ENCODE data around the gene GPR35.

The GPR35 gene

DNA sequence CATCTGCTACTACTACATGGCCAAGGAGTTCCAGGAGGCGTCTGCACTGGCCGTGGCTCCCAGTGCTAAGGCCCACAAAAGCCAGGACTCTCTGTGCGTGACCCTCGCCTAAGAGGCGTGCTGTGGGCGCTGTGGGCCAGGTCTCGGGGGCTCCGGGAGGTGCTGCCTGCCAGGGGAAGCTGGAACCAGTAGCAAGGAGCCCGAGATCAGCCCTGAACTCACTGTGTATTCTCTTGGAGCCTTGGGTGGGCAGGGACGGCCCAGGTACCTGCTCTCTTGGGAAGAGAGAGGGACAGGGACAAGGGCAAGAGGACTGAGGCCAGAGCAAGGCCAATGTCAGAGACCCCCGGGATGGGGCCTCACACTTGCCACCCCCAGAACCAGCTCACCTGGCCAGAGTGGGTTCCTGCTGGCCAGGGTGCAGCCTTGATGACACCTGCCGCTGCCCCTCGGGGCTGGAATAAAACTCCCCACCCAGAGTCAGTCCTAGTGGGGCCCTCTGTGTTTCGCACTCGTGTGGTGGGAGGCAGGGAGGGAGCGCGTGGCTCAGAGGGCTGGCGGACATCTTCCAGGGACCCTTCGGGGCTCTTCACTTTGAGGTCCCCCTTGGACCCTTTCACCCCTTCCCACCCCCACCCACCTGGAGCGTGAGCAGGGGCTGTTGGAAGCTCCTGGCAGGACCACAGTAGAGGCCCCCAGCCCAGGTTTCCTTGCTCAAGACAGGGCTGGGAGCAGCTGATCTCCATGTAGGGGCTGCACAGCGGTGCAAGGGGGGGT lies 5.7 kb downstream of the GPR35 start:
- Histone ChIP-seq H3K36me3 (ENCODE audit: control insufficient read depth, insufficient read depth, low read length) (no peaks in the 10 kb centered on the region), H3K27me3 (replicated peaks; ENCODE audit: control insufficient read depth, insufficient read depth, low read length, poor library complexity, severe bottlenecking) (no peaks in the 10 kb centered on the region), H3K9me3 (ENCODE audit: control insufficient read depth, low read length) (peaks cover 7% of the 10 kb centered on the region), H3K4me1 (ENCODE audit: control insufficient read depth, insufficient read depth, low read length, poor library complexity, severe bottlenecking) (peaks cover 22% of the 10 kb centered on the region), H3K4me3 (ENCODE audit: insufficient read depth, low read depth, low read length, poor library complexity, severe bottlenecking) (no peak overlapping the region), H3K27ac (ENCODE audit: insufficient read depth, low read length, poor library complexity, severe bottlenecking) (no peak overlapping the region)
- DNase-seq, result no peak

DNA sequence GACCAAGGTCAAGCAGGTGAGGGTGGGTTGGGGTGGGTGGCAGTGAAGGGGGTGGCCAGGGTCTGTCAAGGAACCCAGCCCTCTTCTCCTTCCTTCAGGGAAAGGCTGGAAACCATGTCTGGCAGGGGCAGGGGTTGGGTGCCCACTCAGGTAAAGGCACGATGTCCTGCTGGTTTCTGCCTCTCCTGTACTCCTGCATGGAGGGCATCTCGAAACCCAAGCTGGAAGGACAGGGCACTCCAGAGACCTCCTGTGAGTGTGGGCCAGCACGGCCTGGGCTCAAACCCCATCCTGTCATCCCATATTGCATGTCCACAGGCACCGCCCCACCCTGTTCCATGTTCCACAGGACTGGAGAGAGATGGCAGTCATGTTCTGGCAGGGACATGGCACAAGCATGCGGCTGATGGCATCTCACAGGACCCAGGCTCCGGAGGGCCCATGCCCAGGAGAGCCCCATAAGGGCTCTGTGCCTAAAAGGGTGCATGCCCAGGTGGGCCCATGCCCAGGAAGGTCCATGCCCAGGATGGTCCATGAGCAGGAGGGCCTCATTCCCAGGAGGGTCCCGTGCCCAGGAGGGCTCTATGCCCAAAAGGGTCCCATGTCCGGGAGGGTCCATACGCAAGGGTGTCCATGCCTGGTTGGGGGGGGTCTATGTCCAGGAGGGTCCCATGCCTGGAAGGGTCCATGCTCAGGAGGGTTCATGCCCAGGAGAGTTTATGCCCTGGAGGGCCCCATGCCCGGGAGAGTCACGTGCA lies 6.4 kb downstream of the GPR35 start:
- Histone ChIP-seq H3K9me3 (ENCODE audit: control insufficient read depth, low read length) (peaks cover 7% of the 10 kb centered on the region), H3K4me3 (ENCODE audit: insufficient read depth, low read depth, low read length, poor library complexity, severe bottlenecking) (no peak overlapping the region), H3K27ac (ENCODE audit: insufficient read depth, low read length, poor library complexity, severe bottlenecking) (no peak overlapping the region), H3K27me3 (replicated peaks; ENCODE audit: control insufficient read depth, insufficient read depth, low read length, poor library complexity, severe bottlenecking) (no peaks in the 10 kb centered on the region), H3K36me3 (ENCODE audit: control insufficient read depth, insufficient read depth, low read length) (no peaks in the 10 kb centered on the region), H3K4me1 (ENCODE audit: control insufficient read depth, insufficient read depth, low read length, poor library complexity, severe bottlenecking) (peaks cover 14% of the 10 kb centered on the region)
- DNase-seq, result no peak

DNA sequence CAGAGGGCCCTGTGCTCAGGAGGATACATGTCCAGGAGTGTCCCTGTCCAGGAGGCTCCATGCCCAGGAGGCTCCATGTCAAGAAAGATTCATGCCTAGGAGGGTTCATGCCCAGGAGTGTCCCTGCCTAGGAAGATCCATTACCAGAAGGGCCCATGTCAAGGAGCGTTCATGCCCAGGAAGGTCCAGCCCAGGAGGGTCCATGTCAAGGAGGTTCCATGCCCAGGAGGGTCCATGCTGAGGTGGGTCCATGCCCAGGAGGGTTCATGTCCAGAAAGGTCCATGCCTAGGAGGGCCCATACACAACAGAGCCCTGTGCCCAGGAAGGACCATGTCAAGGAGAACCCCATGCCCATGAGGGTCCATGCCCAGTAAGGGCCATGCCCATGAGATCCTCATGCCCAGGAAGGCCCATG lies 7.0 kb downstream of the GPR35 start:
- Histone ChIP-seq H3K4me3 (ENCODE audit: insufficient read depth, low read depth, low read length, poor library complexity, severe bottlenecking) (no peak overlapping the region), H3K4me1 (ENCODE audit: control insufficient read depth, insufficient read depth, low read length, poor library complexity, severe bottlenecking) (peaks cover 8% of the 10 kb centered on the region), H3K27ac (ENCODE audit: insufficient read depth, low read length, poor library complexity, severe bottlenecking) (no peak overlapping the region), H3K27me3 (replicated peaks; ENCODE audit: control insufficient read depth, insufficient read depth, low read length, poor library complexity, severe bottlenecking) (no peaks in the 10 kb centered on the region), H3K9me3 (ENCODE audit: control insufficient read depth, low read length) (peaks cover 7% of the 10 kb centered on the region), H3K36me3 (ENCODE audit: control insufficient read depth, insufficient read depth, low read length) (no peaks in the 10 kb centered on the region)
- DNase-seq, result no peak

DNA sequence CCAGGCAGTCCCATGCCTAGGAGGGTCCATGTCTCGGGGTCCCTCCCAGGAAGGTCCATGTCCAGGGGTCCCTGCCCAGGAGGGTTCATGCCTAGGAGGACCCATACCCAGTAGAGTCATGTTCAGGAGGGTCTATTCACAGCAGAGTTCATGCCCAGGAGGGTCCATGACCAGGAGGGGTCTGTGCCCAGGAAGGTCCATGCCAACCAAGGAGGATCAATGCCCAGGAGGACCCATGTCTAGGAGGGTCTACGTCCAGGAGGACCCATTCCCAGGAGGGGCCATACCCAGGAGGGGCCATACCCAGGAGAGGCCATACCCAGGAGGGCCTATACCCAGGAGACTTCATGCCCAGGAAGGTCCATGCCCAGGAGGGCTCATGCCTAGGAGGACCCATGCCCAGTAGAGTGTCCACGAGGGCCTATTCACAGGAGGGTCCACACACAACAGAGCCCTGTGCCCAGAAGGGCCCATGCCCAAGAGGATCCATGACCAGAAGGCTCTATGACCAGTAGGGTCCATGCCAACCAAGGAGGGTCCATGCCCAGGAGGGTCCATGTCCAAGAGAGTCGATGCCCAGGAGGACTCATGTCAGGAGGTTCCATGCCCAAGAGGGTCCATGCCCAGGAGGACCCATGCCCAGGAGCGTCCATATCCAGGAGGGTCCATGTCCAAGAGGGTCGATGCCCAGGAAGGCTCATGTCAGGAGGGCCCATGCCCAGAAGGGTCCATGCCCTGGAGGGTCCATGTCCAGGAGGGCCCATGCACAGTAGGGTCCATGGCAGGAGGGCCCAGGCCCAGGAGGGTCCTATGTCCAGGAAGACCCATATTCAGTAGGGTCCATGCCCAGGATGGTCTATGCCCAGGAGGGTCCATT lies 10.1 kb downstream of the GPR35 start:
- Histone ChIP-seq H3K4me3 (ENCODE audit: insufficient read depth, low read depth, low read length, poor library complexity, severe bottlenecking) (no peak overlapping the region), H3K9me3 (ENCODE audit: control insufficient read depth, low read length) (peaks cover 7% of the 10 kb centered on the region), H3K36me3 (ENCODE audit: control insufficient read depth, insufficient read depth, low read length) (no peaks in the 10 kb centered on the region), H3K27me3 (replicated peaks; ENCODE audit: control insufficient read depth, insufficient read depth, low read length, poor library complexity, severe bottlenecking) (no peaks in the 10 kb centered on the region), H3K4me1 (ENCODE audit: control insufficient read depth, insufficient read depth, low read length, poor library complexity, severe bottlenecking) (no peaks in the 10 kb centered on the region), H3K27ac (ENCODE audit: insufficient read depth, low read length, poor library complexity, severe bottlenecking) (no peak overlapping the region)
- no peak for DNase-seq

DNA sequence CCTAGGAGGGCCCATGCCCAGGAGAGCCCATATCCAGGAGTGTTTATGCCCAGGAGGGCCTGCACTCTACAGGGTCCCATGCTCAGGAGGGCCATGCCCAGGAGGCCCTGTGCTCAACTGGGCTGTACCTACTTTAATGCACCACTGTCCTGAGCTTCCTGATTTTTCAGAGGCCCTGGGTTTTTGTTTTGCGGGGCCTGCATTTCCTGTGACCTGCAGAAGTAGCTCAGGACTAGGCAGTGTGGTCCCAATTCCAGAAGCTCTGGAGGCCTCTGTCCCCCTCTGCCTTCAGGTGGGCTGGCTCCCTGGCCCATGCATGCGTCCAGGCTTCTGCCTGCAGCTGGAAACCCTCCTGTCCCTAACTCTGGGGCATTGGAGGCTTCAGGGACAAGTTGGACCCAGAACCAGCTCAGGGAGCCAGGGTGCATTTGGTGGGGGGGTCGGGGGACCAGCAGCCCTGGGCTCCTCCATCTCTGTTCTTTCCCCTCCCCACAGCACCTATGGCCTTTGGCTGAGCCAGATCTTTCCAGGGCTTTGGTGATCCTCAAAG lies 10.8 kb downstream of the GPR35 start:
- Histone ChIP-seq H3K4me1 (ENCODE audit: control insufficient read depth, insufficient read depth, low read length, poor library complexity, severe bottlenecking) (no peaks in the 10 kb centered on the region), H3K27ac (ENCODE audit: insufficient read depth, low read length, poor library complexity, severe bottlenecking) (no peak overlapping the region), H3K27me3 (replicated peaks; ENCODE audit: control insufficient read depth, insufficient read depth, low read length, poor library complexity, severe bottlenecking) (no peaks in the 10 kb centered on the region), H3K4me3 (ENCODE audit: insufficient read depth, low read depth, low read length, poor library complexity, severe bottlenecking) (no peak overlapping the region), H3K9me3 (ENCODE audit: control insufficient read depth, low read length) (peaks cover 7% of the 10 kb centered on the region), H3K36me3 (ENCODE audit: control insufficient read depth, insufficient read depth, low read length) (no peaks in the 10 kb centered on the region)
- no peak for DNase-seq

DNA sequence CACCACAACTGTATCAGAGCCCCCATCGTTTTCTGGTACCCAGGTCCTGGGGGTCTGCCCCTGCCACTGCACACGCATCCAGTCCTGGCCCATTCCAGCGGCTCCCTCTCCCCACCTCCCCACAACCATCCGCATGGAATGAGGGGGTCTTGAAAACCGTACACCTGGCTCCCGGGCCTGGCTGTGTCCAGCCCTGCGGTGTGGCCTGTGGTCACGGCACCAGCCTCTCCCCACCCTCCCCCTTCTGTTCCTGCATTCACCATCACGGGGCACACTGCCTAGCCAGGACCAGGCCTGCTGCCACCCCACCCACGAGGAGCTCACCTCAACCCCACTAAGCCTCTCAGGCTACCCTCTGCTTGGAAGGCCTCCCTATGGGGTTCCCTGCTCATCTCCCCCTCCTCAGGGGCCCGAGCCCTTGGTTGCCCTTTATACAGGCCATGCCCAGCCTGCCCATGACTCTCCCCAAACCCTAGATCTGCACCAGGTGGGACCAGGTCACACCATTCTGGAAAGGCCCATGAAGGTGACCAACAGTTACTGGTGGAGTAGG lies 11.4 kb downstream of the GPR35 start:
- Histone ChIP-seq H3K4me3 (ENCODE audit: insufficient read depth, low read depth, low read length, poor library complexity, severe bottlenecking) (no peak overlapping the region), H3K27ac (ENCODE audit: insufficient read depth, low read length, poor library complexity, severe bottlenecking) (no peak overlapping the region), H3K27me3 (replicated peaks; ENCODE audit: control insufficient read depth, insufficient read depth, low read length, poor library complexity, severe bottlenecking) (no peaks in the 10 kb centered on the region), H3K9me3 (ENCODE audit: control insufficient read depth, low read length) (peaks cover 7% of the 10 kb centered on the region), H3K4me1 (ENCODE audit: control insufficient read depth, insufficient read depth, low read length, poor library complexity, severe bottlenecking) (no peaks in the 10 kb centered on the region), H3K36me3 (ENCODE audit: control insufficient read depth, insufficient read depth, low read length) (no peaks in the 10 kb centered on the region)
- no peak for DNase-seq

DNA sequence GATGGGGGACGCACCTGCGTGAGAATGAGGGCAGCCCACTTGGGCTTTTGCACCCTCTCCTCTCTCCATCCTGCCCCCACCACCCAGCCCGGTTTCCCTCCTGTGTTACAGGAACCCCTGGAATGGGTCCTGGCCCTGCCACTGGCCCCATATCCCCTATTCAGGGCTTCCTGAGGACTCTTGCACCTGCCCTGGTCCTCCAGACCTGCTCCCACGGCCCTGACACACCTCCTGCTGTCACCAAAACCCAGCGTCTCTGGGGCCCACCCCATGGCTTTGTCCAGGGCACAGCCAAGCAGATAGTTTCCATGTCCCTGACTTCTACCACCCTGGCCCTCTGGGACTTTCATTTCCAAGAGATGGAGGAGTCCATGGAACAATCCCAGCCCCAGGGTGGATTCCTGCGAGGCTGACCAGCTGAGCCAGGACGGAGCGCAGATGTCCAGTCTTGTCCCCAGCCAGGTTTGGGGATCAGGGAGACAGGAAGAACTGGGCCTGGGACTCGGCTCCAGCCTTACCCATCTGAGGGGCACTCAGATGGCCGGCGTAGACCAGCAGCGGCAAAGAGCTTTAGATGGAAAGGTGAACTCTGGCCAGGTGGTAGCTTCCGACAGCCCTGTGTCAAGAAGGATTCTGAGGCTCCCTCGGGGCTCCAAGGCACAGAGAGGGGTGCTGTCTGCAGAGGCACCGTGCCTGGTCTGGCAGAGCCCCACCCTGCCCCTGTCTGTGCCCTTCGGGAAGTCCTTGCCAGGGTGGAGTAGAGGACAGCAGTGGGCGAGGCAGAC lies 12.0 kb downstream of the GPR35 start:
- H3K27ac ChIP-seq (ENCODE audit: insufficient read depth, low read length, poor library complexity, severe bottlenecking), result no peak overlapping the region
- peaks cover 7% of the 10 kb centered on the region for H3K9me3 ChIP-seq (ENCODE audit: control insufficient read depth, low read length)
- no peaks in the 10 kb centered on the region for H3K4me1 ChIP-seq (ENCODE audit: control insufficient read depth, insufficient read depth, low read length, poor library complexity, severe bottlenecking)
- H3K36me3 ChIP-seq (ENCODE audit: control insufficient read depth, insufficient read depth, low read length), result no peaks in the 10 kb centered on the region
- H3K4me3 ChIP-seq (ENCODE audit: insufficient read depth, low read depth, low read length, poor library complexity, severe bottlenecking), result no peak overlapping the region
- no peak for DNase-seq
- H3K27me3 ChIP-seq (replicated peaks; ENCODE audit: control insufficient read depth, insufficient read depth, low read length, poor library complexity, severe bottlenecking), result no peaks in the 10 kb centered on the region

DNA sequence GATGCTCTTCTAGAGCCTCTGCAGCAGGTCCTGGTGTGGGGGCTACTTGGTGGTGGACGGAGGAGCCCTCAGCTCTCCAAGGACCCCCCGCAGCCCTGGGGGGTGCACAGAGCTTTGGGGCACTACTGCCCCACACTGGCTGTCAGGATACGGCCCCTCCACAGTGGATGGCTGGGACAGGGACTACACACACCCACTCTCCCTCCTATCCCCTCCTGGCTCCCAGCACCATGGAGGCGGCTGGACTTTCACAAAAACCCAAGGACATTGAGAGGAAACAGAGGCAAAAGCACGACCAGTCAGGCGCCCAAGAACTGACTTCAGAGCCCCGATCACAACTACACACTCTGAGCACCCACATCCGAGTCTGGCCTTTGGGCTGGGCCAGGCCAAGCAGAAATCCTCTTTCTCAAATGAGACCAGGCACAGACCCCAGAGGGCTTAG lies 12.6 kb downstream of the GPR35 start:
- no peak overlapping the region for H3K27ac ChIP-seq (ENCODE audit: insufficient read depth, low read length, poor library complexity, severe bottlenecking)
- H3K9me3 ChIP-seq (ENCODE audit: control insufficient read depth, low read length), result peaks cover 7% of the 10 kb centered on the region
- no peaks in the 10 kb centered on the region for H3K4me1 ChIP-seq (ENCODE audit: control insufficient read depth, insufficient read depth, low read length, poor library complexity, severe bottlenecking)
- H3K36me3 ChIP-seq (ENCODE audit: control insufficient read depth, insufficient read depth, low read length), result no peaks in the 10 kb centered on the region
- no peaks in the 10 kb centered on the region for H3K27me3 ChIP-seq (replicated peaks; ENCODE audit: control insufficient read depth, insufficient read depth, low read length, poor library complexity, severe bottlenecking)
- DNase-seq, result no peak
- H3K4me3 ChIP-seq (ENCODE audit: insufficient read depth, low read depth, low read length, poor library complexity, severe bottlenecking), result no peak overlapping the region
